Activated T-cell treated with anti-CD3 and anti-CD28 coated beads, Interleukin-2, amount 50 U/mL, for 1 hour (primary cell): ENCODE results near the gene CHODL.

Experiments
- DNase-seq: peaks from one replicate; pipeline ENCODE4 v3.0.0-alpha.2; 2020

Gene CHODL, protein sequence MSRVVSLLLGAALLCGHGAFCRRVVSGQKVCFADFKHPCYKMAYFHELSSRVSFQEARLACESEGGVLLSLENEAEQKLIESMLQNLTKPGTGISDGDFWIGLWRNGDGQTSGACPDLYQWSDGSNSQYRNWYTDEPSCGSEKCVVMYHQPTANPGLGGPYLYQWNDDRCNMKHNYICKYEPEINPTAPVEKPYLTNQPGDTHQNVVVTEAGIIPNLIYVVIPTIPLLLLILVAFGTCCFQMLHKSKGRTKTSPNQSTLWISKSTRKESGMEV

DNA sequence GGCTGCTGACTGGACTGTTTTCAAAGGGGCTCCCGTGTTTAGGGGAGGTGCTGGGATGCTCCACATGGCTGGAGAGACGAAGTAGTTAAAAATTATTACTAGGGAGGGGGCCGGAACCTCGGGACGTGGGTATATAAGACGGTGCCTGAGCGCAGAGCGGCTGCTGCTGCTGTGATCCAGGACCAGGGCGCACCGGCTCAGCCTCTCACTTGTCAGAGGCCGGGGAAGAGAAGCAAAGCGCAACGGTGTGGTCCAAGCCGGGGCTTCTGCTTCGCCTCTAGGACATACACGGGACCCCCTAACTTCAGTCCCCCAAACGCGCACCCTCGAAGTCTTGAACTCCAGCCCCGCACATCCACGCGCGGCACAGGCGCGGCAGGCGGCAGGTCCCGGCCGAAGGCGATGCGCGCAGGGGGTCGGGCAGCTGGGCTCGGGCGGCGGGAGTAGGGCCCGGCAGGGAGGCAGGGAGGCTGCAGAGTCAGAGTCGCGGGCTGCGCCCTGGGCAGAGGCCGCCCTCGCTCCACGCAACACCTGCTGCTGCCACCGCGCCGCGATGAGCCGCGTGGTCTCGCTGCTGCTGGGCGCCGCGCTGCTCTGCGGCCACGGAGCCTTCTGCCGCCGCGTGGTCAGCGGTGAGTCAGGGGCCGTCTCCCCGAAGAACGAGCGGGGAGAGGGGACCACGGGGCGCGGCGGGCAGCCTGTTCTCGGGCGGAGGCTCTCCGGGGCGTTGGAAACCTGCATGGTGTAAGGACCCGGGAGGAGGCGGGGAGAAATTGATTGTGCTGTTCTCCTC lies at the start of gene CHODL:
Gene CHODL (plus strand): TSS at position 163 of the 793 bp plus-strand sequence. CDS start 391 bp downstream, at position 554.
- DNase-seq: no peak

DNA sequence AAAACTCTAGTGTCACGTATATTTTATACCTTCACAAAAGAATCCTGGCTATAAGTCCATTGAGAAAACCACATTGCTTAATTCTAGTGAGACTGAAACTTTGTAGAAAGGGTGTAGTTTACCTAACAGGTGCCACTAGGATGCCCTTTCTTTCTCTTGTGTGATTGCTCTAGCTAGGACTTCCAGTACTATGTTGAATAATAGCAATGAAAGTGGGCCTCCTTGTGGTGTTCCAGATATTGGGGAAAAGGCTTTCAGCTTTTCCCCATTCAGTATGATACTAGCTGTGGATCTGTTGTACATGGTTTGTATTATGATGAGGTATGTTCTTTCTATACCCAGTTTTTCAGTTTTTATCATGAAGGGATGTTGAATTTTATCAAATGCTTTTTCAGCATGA lies 39.7 kb upstream of the CHODL start:
- no peak for DNase-seq

DNA sequence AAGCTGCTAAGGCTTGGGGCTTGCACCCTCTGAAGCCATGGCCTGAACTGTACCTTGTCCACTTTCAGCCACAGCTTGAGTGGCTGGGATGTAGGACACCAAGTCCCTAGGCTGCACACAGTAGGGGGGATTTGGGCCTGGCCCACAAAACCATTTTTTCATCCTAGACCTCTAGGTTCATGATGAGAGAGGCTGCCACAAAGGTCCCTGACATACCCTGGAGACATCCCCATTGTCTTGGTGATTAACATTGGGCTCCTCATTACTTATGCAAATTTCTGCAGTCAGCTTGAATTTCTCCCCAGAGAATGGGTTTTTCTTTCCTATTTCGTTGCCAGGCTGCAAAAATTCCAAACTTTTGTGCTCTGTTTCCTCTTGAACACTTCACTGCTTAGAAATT lies 26.3 kb upstream of the CHODL start:
- no peak for DNase-seq

DNA sequence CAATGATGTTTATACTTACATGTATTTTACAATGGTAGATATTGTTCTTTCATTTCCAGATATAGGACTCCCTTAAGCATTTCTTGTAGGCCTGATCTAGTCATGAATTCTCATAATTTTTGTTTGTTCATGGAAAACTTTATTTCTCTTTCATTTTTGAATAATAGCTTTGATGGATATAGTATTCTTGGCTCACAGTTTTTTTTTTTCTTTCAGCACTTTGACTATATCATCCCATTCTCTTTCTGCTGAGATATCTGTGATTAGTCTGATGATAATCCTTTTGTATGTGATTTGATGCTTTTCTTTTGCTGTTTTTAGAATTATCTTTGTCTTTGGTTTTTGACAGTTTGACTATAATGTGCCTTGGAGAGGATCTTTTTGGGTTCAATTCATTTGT lies 24.1 kb upstream of the CHODL start:
- no peak for DNase-seq

DNA sequence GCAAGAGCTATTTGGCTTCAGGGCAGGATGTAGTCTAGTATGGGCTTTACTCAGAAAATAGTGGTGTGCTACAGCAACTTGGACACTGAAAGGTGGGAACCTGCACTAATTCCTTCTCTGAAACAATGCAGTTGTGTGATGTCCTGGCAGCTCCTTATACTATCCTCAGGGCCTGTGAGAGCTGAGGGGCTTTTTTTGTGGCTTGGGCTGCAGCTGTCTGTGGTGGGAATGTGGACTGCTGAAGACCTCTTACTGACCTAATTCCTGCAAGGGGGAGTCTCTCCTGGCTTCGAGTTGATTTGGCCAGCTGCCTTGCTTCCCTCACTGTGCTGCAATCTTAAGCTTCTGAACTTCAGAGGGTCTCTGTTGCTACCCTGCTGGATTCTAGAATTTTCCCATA lies 22.3 kb upstream of the CHODL start:
- DNase-seq: no peak

DNA sequence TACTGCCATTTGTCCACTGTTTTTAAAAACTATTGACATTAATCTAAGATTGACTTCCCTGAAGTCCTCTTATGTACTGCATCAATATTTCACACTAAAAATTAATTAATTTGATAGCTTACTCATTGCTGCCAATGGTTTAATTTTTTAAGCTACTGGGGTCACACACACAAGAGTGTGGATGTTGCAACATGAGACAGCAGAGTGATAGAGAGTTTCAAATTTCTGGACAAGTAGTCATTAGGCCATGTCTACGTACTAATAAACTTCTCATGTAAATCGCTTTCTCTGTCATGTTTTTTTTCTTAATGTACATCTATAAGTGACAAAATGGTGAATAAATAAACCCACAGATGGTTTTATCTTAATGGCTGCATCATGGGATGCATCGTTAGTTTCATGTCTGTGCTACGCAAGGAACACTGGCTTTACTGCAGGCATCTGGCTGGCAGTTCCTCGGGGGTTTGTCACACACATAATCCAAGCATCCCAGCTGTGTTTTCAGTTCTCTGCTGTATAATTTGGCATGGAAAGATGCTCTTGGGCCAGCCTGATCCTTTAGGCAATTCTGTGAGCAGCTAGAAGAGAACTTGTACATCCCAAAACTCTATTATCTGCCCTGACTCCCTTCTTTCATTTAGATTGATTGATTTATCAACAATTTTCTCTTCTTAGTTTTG lies 16.4 kb upstream of the CHODL start:
- DNase-seq: no peak

DNA sequence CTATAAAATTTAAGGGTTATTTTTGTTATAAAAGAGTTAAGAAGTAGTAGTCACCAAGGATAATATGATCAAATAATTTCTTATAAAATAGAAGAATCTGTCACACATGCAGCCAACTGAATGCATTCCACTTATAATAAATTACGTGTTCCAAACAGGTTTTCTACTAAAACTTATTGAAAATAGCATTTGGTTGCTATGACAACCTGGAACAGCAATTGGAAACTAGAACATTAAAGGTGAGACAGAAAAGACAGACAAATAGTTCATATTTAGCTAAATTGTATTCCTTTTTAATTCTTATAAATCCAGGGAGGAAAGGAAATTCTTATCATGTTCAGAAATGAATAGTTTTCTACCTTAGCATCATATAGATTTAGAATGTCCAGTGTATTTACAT lies 9.1 kb upstream of the CHODL start:
- DNase-seq: no peak

DNA sequence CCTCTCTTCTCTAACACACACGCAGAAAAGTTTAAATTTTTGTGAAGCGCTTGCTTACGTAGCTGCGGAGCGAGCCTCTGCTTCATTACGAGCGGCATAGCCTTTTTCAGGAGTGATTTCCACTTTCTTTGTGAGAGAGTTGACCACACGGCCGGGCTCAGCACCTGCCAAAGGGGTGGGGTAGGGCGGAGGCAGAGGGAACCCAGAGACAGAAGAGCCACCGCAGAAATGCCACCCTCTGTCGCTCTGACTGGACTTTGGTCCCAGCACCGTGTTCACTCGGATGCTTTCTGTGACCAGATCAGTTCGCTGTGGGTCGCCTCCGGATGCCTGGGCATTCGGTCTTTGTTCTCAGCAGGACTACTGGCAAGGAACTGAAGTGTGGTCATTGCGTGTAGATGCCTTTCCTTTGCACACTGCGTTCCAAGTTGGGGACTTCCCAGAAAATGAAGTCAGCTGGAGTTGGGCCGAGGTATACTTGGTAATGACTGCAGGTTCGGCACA lies 883 bp downstream of the CHODL start:
- DNase-seq: no peak

DNA sequence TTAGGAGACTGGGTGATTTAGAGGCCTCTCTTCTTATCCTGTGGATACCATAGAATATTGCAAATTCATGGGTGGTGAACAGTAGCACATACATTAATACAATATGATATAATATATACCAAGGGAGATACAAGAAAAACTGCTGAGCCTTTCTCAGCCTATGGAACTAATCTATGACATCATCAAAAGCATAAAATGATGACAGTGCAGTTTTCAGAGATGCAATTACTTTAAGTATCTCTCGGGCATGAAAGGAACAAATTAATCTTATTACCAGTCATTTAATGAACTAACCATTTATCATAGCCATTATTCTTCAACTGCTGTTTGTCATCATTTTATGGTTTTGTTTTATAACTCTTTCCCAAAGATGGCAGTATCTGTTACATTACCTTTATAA lies 3.5 kb downstream of the CHODL start:
- DNase-seq: no peak

DNA sequence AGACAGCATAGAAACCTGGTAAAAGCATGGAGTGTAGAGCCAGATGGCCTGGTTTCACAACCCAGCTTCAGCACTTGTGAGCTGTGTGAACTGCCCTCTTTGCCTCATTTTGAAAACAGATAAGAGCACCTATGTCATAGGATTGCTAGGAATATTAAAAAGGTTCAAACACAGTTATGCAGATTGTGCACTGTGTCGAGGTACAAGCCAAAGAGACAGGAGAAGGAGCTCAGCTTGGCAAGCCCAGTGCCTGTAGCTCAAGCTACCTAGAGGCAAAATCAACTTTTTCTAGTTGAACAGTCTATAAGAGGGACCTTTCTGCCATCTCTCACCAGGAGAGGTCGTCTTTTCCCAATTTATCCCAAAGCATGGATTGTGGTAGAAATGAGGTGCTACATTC lies 5.0 kb downstream of the CHODL start:
- no peak for DNase-seq

DNA sequence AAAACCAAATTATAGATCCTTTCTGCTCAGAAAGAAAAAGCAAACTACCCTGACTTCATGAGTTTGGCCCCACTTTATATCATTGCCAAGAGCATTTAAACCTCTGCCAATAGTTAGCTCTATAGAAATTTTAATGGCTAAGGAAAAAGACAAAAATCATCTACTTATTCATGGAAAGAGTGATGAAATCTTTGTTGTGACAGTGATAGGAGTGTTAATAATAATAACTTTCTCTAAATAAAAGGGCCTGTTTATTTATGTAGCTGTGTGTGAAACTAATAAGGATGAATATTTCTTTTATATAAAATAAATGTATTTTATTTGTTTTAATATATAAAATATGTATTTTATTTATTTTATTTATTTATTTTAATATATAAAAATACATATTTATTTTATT lies 6.4 kb downstream of the CHODL start:
- no peak for DNase-seq

DNA sequence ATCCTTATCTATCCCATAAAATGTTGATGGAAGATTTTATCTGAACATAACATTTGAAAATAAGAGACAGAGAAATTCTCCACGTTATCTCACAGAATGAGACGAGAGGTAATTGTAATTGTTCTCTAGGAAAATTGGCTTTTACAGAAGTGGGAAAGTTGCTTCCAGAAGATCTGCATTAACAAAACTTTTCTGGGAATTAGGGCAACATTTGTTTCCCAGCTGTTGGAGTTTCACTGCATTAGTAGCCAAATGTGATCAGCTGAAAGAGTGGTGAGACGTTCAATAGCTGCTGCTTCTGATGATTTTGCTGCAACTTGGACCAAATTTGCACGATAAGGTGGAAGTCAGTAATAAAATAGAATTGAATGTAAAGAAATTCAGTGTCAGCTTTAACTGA lies 7.6 kb downstream of the CHODL start:
- no peak for DNase-seq

DNA sequence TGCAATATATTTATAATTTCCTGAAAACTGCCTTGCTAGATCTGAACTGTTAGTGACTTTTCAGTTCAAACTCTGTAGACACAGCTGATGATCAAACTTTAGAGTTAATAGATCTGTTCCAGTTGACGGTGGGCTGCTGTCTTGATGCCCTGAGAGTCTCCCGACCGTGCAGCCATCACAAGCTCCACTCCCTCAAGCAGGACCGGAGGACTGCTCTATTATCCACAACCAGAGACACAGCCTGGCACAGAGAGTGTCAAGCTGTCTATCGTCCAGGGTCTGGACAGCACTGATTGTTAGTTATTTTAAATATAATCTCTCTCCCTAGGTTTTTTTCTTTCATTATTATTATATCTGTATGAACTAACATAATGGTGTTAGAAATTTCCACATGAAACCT lies 8.0 kb downstream of the CHODL start:
- no peak for DNase-seq

DNA sequence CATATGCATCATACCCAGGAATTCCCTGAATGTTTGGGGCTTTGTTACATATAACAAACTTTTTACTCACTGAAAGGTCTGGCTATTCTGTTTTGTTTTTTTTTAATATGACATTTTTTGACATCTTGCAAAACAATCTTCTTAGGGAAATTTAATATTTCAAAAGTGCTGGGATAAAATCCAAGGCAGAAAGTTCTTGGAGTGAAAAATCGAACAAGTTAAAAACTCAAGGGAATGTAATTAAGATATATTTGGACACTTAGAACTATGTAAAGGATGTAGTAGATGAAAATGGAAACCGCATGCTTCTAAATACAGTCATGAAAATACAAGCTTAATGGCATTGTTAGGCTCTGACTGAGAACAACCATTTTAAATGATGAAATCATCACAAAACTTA lies 8.6 kb downstream of the CHODL start:
- DNase-seq: no peak

DNA sequence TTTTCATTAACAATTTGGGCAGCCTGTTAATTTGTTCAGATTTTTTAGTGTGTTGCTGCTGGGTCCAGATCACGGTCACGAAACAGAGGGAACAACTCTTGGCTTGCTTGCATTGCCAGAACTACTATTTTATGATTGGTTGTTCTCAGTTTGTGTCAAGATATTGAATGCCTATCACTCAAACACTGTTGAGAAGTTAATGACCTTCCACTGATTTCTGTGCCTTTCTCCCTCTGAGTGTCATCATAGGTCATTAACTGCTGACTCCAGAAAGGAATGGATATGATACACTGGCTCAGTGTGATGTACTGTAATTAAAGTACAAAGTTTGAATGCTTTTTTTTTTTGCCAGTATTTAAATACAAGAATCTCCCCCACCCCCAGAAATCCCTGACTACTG lies 9.2 kb downstream of the CHODL start:
- no peak for DNase-seq

DNA sequence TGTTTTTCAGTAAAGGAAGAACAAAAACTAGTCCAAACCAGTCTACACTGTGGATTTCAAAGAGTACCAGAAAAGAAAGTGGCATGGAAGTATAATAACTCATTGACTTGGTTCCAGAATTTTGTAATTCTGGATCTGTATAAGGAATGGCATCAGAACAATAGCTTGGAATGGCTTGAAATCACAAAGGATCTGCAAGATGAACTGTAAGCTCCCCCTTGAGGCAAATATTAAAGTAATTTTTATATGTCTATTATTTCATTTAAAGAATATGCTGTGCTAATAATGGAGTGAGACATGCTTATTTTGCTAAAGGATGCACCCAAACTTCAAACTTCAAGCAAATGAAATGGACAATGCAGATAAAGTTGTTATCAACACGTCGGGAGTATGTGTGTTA lies 21.3 kb downstream of the CHODL start:
- no peak for DNase-seq

DNA sequence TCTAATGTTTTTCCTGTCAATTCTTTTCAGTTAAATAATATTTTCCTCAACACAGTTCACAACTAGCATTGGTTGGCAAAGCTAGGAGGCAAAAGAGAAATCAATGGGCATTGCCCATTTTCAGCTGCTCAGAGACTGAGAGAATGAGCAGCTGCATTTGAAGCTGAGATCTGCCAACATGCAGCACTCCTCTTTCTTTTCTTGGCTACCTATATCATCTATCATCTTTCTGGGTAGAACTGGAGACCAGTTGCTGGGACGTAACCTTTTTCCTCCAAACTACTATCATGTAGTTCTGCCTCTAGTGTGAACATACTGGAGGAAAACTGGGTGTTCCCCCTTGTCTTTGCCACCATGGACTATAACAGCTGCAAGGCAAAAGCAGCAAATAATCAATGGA lies 22.9 kb downstream of the CHODL start:
- no peak for DNase-seq

DNA sequence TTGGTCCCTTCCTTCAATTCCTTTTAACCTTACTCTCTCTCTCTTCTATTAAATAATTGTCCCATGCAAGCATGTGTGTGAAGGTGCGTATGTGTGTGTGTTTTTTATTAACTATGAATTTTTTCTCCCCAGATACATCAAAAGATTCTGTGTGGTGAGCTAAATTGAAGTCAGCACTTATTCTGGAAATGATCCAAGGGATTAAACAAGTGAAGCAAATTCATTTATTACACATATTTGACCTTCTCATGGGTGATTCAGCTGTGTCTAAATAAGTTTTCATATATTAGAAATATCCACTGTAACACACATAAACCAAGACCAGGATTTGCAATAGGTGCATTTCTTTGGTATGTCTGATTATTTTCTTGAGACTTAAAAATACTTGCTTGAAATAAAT lies 24.3 kb downstream of the CHODL start:
- no peak for DNase-seq

DNA sequence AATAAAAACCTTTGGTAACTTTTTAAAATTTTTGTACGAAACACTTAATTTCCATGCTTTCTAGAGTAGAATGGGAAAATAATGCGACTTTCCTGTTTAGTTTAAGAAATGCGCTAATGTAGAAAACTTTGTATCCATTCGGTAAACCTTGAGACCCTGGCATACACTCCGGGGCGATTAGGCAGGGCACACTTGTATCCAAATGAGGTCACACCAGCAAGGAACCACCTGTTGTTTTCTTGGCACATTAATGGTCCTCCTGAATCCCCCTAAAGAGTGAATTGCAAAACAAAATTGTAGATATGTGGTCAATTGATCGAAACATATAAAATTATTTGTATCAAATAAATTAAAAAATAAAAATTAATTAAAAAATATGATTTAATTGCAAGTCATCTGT lies 25.2 kb downstream of the CHODL start:
- DNase-seq: no peak

DNA sequence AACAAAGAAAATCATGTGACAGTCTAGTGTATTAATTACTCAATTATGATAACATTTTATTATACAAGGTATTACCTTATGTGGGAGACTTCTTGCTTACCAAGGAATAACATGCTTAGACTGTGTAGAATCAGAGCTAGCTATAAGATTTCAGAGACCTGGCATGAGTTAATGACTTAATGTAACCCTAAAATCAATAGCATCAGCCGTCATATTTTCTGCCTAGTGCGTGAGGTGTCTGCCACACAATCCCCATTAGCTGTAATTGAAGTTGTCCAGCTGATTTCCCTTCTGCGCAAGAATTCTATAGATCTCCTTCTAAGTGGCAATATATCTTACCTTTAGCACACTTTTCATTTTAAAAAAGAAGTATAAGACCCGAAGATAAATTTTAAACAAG lies 28.8 kb downstream of the CHODL start:
- no peak for DNase-seq

DNA sequence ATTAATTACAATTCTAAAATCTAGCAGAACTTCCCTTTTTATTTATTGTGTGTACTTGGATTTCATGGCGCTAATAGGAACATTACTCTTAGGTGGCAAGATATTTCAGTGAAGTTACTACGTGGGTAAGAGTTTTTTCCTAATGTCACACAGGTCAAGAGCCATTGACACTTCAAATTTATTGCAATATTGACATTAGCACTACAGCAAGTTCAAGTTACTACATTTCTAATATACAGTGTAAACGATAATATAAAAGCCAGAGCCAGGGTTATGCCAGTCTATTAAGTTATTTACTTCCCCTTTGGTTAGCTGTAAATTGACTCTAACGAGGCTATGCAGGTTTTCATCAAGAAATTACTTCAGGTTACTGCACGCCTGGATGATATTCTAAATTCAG lies 29.7 kb downstream of the CHODL start:
- no peak for DNase-seq

DNA sequence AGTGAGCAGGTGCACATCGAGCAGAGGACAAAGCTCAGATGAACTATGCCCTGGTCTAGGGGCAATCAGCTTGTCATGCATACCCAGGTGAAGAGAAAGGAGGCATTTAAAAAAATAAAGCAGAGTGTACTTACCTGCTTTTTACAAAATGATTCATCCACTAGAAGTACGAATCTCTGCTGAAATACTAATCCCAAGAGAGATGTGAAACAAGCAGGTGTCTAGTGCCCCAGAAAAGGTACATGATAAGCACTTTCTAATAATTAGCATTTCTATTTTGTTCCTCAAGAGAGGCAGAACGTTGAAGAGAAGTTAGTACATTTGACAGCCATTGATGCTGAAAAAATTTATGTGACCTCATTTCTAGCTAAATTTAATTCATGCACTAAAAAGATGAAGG lies 31.1 kb downstream of the CHODL start:
- DNase-seq: no peak

DNA sequence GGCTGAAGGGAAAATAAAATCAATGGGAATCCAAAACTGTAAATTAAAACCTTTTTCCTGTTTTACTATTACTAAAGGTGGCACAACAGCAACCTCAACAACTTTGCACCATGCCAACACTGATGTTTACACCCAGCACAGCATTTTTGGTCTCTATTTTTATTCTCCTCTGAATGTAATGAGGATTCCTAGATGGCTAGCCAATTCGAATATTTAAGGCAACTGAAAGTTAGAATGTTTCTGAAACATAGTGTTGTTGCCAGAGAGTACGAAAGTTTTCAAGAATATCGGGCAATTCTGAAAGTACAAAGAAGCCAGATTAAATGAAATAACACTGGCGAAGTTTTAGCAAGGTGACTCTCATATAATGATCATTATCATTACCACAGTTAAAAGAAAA lies 40.7 kb downstream of the CHODL start:
- DNase-seq: no peak

DNA sequence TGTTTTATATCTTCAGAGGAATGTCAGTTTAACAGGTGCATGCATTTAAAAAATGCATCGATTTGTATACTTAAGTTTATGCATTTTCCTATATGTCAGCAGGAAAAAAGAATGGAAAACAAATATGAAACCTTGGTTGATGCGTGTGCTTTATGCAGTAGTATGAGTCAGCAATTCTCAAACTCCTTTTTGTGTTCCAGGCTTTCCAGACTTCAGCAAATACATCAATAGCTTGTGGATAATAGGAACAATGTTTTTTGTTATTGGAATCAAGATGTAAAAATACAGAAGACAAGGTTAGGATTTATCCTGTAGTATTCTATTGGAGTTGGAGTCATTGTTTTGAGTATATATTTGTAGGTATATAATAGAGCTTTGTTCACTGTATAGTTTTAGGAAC lies 45.2 kb downstream of the CHODL start:
- DNase-seq: no peak
